Fibroblast of skin of back (primary cell): Measurements from ENCODE around the gene MRTFA.
"Not testable (repeated sequence)": the region's sequence is repeated elsewhere in the genome, so short reads cannot be mapped to it uniquely, and the experiment has no call there.

Experiments
- DNase-seq: peaks from one replicate; pipeline ENCODE4 v3.0.0-alpha.2; 2013

The MRTFA gene

DNA sequence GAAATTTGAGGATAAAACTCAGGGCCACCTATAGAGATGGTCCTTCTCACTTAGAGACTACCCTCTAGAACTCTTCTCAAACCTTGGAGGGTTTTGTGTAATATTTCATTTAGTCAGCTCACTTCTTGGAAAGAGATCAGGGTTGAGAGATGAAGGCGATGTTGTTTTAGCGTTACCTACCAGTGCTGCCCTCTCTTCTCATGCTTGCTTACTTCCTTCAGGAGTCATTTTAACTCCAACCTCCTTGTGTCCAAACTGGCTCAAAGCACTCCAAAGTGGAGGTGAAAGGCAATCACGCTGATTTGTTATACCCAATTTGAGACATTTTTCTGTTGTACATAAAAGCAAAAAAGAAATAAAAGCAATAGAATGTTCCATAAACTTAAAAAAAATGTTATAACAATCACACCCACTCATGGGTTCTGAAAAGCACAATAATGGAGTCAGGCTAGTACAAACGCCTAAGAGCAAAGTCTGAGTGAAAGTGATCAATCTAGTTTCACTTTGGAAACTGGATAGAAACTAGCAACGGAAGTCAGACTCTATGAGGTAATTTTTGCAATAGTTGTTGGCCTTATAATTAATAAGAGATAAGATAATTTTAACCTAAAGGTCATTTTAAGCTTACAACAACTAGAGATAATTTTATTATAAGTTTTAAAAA is 117.1 kb downstream of the MRTFA start:
- DNase-seq = no peak

DNA sequence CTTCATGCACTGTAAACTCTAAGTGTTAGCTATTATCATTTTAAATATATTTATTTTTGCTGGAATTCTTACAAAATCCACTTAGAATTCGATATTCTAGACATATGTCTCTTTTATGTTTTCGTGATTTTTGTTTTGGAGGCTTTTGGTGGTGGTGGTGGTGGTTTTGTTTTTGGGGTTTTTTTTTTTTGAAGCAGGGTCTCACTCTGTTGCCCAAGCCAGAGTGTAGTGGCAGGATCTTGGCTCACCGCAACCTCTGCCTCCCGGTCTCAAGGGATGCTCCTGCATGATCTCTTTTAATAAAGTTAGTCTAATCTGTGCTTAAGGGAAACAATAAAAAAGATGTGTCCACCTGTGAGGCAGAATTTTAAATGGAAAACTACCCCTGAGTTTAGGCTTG is 117.7 kb downstream of the MRTFA start:
- no peak for DNase-seq

DNA sequence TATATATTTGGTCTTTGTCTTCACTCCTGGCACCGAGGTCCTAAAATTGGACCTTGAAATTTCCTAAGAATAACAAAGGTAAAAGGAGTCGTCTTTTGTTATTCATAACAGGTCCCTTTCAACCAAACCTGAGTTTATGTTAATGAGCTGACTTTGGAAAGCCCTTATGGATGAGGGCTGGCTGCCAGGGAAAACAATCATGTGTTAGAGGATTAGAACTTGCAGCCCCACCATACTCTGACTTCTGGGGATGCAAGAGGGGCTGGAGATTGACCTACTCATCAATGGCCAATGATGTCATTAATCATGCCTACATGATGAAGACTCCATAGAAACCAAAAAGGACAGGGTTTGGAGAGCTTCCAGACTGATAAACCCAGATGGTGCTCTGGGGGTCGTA is 118.9 kb downstream of the MRTFA start:
- no peak for DNase-seq

DNA sequence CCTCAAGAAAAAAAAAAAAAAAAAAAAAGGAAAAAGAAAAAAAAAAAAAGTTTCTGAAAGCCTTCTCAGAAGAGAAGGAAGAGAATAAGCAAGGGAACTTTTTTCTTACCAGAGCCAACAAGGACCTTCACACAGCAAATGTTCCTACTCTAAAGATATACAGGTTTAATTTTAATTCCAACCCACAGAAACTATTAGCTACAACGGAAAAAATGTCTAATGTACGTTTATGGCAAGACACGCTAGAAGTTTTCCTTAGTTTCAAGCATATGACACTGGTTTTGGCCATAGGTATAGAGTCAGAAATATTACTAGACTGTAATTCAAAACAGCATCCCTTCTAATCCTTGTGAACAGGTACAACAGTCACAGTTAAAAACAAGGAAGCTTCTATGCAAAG is 120.1 kb downstream of the MRTFA start:
- DNase-seq = no peak

DNA sequence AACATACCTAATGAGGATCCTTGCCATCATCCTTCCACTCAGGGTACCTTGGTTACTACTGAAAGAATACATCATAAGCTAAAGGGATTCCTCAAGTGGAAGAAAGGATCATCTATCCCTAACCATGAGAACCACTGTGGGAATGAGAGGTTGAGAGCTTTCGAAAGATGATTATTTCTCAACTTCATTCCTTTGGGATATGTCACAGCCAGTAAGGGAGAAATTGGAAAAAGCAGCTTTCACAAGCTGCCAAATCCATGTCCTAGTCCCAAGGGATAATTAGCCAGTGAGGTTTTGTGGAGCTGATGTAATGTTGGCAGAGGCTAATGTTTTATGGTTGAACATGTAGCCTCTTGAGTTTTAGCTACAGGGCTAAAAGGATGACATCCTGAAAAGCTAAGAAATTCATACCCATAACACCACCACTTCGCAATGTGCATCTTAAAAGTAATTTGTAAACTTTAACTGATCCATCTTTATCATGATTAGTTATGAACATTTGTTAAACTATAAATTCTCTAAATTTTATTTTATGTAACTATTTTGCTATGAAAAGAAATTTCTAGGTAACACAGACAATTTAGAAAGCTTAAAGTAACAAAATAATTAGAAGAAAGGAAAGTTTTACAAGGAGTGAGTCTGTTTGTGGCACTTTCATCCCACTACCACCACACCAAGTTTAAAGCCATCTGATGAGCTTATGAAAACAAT is 123.9 kb downstream of the MRTFA start:
- peak; percentile 100 for DNase-seq

DNA sequence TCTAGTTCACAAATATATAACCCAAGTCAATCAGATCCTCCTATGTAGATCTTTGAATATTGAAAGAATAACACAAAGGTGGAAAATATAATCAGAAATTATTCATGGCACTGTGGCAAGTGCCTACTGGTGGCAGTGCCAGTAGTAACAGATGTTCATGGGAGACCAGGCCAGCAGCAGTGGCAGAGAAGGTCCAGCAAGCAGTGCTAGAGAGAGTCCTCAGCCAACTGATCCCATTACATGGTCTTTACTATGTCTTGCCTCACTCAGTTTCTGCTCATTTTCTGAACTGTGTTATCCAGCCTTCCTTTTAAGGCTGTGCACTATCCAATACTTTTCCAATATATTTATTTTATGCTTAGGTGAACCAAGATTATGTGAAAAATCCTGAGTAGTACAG is 124.9 kb downstream of the MRTFA start:
- DNase-seq = no peak

DNA sequence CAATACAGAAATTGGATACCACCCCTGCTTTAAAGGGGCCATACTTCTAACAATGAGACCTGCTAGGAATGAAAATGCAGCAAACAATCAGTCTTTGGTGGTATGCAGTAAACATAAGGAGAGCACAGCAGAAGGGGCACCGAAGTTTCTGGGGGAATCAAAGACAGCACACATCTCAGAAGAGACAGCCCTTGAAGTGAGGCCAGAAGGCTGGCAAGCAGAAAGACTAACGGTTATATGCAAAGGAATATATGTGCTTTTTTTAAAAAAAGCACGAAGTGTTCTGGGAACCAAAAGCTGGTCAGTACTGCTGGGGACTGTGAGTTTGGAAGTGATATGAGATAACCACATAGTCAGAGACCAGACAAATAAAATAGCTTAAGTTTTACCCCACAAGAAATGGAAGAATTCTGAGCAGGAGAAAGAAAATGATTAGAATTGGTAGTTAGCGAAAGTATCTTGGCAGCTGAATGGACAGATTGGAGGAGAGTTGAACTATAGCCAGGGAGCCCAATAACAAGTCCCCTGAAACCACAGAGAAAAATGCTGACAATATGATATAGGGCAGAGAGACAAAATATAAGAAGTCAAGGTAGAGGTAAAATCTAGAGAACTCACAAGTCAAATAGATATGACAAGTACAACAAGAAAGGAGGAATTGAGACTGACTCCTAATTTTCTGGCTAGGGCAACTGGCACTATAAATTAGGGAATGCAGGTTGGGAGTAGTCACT is 125.7 kb downstream of the MRTFA start:
- DNase-seq = no peak

DNA sequence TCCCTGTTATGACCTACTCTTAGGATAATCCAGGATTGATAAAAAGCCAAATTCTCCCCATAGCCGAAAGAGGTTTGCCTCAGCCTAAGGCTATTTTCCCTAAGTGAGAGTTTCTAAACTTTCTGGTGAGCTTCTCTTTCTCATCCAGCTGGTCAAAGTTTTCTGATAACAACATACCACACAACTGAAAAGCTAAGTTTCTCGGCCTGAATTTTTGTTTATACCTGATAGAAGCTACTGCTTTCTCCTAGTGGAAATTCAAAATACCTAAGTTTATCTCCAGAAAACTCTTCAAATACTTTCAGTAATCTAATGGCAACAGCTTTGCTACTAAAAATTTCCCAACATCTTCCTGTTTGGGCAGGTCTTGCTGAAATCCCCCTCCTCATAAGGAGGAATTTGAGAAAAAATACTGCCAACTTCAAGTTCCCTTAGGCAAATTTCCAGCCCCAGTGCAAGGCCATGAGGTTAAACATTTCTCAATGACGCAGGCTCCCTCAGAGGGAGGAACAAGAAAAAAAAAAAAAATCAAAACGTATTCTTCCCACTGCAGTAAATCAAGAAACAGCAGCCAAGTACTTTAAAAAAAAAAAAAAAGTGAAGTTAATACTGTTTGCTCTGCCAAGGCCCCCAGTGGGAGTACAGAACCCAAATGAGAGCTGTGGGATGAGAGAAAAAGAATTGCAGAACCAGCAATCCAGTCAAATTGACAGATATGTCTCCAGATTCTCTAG is 127.0 kb downstream of the MRTFA start:
- DNase-seq = peak; percentile 82

DNA sequence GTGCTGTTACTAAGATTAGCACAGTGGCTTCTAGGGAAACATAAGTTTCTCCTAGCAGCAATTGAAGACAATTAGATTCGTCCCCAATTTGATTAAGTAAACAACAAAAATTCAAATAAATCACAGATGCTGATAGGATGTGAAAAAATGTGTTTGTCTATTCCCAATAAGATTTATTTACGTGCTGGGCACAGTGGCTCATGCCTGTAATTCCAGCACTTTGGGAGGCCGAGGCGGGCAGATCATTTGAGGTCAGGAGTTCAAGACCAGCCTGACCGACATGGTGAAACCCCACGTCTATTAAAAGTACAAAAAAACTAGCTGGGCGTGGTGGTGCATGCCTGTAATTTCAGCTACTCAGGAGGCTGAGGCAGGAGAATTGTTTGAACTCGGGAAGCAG is 128.5 kb downstream of the MRTFA start:
- not testable (repeated sequence) for DNase-seq

DNA sequence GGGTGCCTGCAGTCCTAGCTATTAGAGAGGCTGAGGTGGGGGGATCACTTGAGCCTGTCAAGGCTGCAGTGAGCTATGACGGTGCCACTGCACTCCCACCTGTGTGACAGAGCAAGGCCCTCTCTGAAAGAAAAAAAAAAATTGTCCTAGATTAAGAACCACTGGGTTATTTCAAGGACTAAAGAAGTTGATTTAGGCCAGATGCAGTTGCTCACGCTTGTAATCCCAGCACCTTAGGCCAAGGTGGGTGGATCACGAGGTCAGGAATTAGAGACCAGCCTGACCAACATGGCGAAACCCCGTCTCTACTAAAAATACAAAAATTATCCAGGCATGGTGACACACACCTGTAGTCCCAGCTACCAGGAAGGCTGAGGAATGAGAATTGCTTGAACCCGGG is 129.0 kb downstream of the MRTFA start:
- no peak for DNase-seq

DNA sequence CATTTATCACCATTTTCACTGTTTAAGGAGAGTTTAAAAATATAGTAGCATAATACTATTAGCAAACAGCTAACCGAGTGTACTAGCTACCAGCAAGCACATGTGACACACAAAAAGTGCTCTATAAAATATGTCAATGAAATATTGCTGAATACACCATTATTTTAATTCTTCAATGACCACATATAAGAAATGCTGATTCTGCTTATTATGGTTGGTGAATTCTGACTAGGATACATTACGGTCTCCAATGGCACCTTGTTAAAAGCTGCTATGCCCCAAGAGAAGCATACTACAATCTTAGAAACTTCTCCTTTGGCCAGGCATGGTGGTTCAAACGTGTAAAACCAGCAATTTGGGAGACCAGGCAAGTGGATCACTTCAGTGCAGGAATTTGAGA is 129.8 kb downstream of the MRTFA start:
- no peak for DNase-seq

DNA sequence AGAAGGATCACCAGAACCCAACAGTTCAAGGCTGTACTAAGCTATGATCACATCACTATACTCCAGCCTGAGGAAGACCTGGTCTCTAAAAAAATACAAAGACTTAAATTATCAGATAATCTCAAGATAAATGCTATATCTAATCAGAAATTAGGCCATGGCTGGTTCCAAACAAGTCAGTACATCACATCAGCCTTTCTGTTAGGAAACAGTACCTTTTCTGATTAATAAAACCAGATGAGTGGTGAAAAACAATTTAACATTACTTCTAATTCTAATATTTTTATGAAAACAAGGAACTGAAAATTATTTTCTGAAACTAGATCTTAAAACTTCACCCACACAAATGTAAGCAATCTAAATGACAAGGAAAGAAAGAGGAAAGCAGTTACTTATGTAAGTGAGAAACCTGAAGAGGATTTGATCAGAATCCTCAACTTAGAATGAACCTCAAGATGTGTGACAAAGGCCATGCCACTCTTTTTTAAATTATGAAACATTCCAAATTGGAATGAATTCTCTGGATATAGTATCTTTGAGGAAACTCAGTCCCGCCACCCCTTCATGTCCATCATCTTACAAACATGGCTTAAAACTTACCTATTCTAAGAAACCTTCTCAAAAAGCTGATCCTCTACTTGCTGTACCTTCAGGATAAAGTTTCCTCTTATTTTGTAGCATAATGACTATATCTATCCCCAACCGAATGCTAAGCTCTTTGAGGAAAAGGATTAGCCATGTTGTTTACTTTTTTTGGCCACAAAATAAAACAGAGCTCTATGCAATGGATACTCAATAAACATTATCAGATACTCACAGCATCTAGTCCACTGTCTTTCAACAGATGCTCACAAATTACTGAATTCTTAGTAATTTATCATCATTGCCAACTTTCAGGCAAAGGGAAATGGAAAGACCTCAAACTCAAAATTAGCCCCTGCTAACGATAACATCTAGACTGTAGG is 132.0 kb downstream of the MRTFA start:
- no peak for DNase-seq

DNA sequence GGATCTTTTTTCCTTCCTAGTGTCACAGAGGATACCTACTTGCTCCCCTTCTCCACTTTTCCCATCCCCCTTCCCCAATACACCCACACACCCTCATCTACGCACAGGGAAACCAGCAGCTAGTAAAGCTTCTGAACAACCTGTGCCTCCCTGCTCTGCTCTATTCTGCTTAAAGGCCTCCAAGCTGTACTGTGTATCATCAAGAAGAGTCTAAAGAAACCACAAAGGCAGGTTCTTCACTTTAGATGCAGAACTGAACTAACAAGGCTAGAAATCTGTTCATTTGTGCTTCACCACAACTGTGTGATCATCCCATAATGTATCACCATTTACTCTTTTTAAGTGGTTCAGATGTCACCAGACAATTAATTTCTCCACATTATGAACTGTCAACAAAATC is 133.6 kb downstream of the MRTFA start:
- no peak for DNase-seq

DNA sequence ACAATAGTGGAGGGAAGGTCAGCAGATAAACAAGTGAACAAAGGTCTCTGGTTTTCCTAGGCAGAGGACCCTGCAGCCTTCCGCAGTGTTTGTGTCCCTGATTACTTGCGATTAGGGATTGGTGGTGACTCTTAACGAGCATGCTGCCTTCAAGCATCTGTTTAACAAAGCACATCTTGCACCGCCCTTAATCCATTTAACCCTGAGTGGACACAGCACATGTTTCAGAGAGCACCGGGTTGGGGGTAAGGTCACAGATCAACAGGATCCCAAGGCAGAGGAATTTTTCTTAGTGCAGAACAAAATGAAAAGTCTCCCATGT is 136.1 kb downstream of the MRTFA start:
- not testable (repeated sequence) for DNase-seq

DNA sequence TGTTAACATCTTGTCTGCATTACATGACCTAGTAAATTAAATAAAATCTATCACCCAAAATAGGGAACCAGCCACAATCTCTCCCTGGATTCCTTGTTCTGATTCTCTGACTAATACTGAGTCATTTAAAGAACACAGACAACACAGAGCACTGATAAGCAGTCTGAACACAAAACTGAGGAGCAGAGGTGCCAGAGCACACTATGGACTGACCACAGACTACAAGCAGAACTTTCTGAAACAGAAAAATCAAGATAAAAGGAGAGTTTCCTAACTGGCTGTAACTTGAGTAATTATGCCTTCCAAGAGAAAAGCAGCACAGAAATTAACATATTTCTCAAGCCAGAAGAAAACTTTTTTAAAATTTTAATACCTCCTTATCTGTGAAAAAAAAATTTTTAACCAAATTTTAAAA is 137.3 kb downstream of the MRTFA start:
- peak; percentile 98 for DNase-seq

DNA sequence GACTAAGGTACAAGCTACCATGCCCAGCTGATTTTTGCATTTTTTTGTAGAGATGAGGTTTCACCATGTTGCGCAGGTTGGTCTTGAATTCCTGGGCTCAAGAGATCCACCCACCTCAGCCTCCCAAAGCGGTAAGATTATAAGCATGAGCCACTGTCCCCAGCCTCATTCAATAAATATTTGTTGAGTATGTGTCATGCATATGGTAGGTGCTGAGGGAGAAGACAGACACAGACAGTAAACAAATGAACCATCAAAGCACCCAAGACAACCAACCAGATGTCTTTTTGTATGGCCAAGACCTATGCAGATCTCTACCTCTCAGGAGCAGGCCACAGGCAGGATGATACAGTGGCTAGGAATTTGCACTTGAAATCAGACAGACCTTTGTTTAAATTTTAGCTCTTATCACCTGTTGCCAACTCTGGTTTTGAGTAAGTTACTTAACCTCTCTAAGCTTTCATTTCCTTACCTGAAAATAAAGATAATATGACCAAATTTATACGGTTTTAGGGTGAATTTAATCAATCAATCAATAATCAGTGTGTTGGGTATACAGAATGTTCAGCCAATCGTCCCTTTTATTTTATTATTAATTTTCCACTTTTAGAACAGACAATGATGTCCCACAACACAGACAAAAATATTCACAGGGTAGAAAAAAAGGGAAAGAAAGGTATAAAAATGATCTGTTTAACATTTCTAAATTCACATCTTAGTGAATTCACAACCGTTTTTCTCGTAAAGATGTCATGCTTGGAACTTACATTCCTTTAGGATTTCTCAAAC is 137.9 kb downstream of the MRTFA start:
- peak; percentile 97 for DNase-seq

DNA sequence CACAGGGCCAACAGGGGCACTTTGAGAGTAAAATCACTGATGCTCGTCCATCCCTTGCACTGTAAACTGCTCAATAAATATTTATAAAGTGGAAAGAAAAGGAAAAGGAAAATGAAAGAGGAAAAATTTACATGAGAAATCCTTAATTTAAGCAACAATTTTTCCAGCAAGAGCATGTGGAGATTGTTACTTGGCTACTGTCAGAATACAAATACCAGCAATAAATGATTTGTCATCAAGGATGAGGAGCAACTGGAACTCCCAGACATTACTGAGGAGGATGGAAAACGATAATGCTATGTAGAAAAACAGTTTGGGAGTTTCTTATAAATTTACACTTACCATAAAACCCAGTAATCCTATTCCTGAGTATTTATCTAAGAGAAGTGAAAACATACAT is 143.1 kb downstream of the MRTFA start:
- DNase-seq = peak; percentile 19

DNA sequence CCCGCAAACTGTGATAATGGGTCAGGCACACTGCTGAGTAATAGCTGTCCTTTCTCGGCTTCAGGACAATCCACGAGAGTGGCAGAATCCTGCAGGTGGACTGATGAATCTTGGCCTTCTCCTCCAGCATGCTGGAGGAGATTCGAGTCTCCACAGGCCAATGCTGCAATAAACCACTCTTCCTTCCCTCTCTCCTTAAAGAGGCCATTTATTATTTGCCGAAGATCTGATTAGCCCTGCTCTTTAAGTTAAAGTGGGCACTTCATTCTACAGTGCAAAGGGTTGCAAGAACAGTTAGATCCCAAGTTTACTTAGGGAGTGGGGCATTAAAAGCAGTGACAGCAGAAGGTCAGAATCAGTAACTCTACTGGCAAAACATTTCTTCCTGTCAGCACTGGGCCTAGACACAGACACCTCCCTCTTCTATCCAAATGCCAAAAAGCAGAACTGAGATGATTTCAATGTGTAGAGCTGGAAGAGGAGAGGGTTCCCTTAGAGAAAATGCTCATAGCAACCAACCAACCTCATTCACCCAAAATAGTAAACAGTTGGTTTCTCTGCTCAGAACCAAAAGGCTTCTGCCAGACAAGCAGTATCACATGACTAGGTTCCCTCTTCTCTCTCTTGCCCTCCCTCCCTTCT is 144.4 kb downstream of the MRTFA start:
- DNase-seq = no peak

DNA sequence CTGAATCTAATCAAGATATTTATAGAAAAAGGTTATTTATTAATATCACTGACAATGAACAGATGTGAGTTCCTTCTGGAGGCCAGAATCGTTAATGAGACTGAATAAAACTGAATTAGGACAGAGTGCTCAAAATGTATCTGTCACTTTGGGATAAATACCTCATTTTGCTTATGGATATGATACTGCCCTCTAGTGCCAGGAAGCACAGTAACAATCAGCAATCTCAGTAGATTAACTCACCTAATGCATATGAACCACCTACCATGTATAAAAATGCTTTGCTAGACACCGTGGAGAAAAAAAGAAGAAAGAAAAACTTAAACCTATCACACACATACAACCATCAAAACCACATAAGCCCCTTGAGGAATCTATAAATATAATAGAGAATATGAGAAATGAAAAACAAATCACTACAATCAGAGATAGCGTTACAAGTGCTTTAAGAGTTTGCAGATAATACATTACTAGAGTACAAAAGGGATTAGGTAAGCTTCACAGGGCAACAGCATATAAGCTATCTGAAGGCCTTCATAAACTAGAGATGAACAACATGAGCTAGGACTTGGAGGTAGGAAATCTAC is 148.8 kb downstream of the MRTFA start:
- DNase-seq = peak; percentile 36

DNA sequence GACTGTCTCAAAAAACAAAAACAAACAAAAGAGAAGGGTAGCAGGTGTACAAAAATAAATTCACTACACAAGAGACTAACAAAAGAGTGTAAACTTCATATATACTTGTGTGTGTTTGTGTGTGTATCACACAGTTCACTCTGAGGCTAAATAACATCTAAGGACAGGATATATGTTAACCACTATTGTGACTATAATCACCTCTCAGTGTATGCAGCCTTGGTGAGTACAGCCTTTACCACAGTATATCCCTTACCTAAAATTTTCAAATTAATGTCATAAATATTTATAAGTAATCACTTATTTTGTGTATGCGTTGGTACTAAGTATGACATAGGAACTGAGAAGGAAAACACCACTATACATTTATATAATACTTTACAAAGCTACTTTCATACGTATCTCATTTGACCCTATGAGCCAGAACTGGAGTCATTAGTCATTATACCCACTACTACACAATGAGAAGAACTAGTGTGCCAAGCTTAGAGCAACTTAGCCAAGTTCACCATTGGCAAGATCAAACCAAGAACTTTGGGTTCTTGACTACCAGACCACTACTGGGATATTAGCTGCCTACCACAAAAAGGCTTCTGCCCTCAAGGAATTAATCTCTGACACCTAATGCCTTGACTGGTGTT is 149.4 kb downstream of the MRTFA start:
- no peak for DNase-seq
